Gastrocnemius medialis (tissue), 4 donors: ENCODE results near the gene CTDSPL.

ENCODE experiments used
- CTCF ChIP-seq, 5 experiments: fragments of 450-650 bp in 3 of 5; fragments of 200-600 bp in 2 of 5; sonication (generic) in 2 of 5; IDR thresholded peaks in 4 of 5; conservative IDR thresholded peaks in 1 of 5; 1 replicate in 4 of 5; 2 replicates in 1 of 5; pipeline ENCODE4 v1.5.1; 2016 to 2019; ENCODE audit warnings: antibody characterized with exemption in 5 of 5, mild to moderate bottlenecking in 3 of 5, moderate library complexity in 3 of 5
- POLR2A ChIP-seq, 2 donors: fragments of 450-650 bp; IDR thresholded peaks; one replicate each; pipeline ENCODE4 v1.6.1; 2017; ENCODE audit warnings: antibody characterized with exemption in 2 of 2, mild to moderate bottlenecking in 2 of 2, moderate library complexity in 2 of 2

- no peak for TF ChIP-seq CTCF (IDR thresholded peaks at IDR 0.05 in 4 of 5, conservative IDR thresholded peaks at IDR 0.05 in 1 of 5)
- no peak for TF ChIP-seq POLR2A (IDR thresholded peaks at IDR 0.05)
Observed at GRCh38 chr3:37863949-37864822, 2.5 kb downstream of the CTDSPL start.
